ENCODE measurements around the gene SEC11A. TPM values are rescaled to one million over a fixed set of nuclear protein-coding genes. Genes with fewer than 3 reads are reported as not detected.

Gene SEC11A
- polyA plus RNA-seq, 1 experiment, result 324 TPM

GRCh38 chr15:84668221-84668982, 47.5 kb downstream of the SEC11A start:
- no peak for DNase-seq (ENCODE audit: low read depth, low spot score)
- TF ChIP-seq CTCF (IDR thresholded peaks at IDR 0.05; ENCODE audit: low read depth, low read length), result no peak
- H3K27ac ChIP-seq (ENCODE audit: low read depth, low read length), result no peak overlapping the region
- ChIA-PET POLR2A (interaction anchor here (0.6 kb wide), 1 partner anchor 79 kb away, joined by 3 read pairs; no protein-coding TSS in a partner anchor), CTCF (interaction anchor here (0.6 to 0.7 kb wide), 2 partner anchors 10 to 81 kb away, joined by 3 to 4 read pairs; partner anchors contain the start of gene NMB)
- H3K27me3 ChIP-seq (ENCODE audit: control insufficient read depth, insufficient read depth, low read length), result no peaks in the 10 kb centered on the region
- no peak overlapping the region for H3K4me3 ChIP-seq (ENCODE audit: low read depth, low read length)
- no peaks in the 10 kb centered on the region for H3K9me3 ChIP-seq (ENCODE audit: control insufficient read depth, insufficient read depth, low read length)

GRCh38 chr15:84666373-84666772, 49.6 kb downstream of the SEC11A start:
- no peak for TF ChIP-seq CTCF (IDR thresholded peaks at IDR 0.05; ENCODE audit: low read depth, low read length)
- Histone ChIP-seq H3K4me3 (ENCODE audit: low read depth, low read length) (no peak overlapping the region), H3K9me3 (ENCODE audit: control insufficient read depth, insufficient read depth, low read length) (no peaks in the 10 kb centered on the region), H3K27me3 (ENCODE audit: control insufficient read depth, insufficient read depth, low read length) (no peaks in the 10 kb centered on the region), H3K27ac (ENCODE audit: low read depth, low read length) (no peak overlapping the region)
- POLR2A ChIA-PET, result no interaction called here
- DNase-seq (ENCODE audit: low read depth, low spot score), result no peak
- CTCF ChIA-PET, result interaction anchor here (1.3 kb wide), 2 partner anchors 8 to 11 kb away, joined by 3 to 8 read pairs; partner anchors contain the start of gene NMB

- Histone ChIP-seq H3K9me3 (ENCODE audit: control insufficient read depth, insufficient read depth, low read length) (no peaks in the 10 kb centered on the region), H3K4me3 (ENCODE audit: low read depth, low read length) (no peak overlapping the region), H3K27me3 (ENCODE audit: control insufficient read depth, insufficient read depth, low read length) (no peaks in the 10 kb centered on the region), H3K27ac (ENCODE audit: low read depth, low read length) (no peak overlapping the region)
- POLR2A ChIA-PET, result interaction anchor here (0.7 kb wide), 2 partner anchors 267 to 319 kb away, joined by 5 to 7 read pairs; no protein-coding TSS in a partner anchor
- DNase-seq (ENCODE audit: low read depth, low spot score), result no peak
- TF ChIP-seq CTCF (IDR thresholded peaks at IDR 0.05; ENCODE audit: low read depth, low read length), result no peak
- CTCF ChIA-PET, result interaction anchor here (0.5 to 1.1 kb wide), 3 partner anchors 90 to 368 kb away, joined by 3 to 8 read pairs (median 3); no protein-coding TSS in a partner anchor
Measured at GRCh38 chr15:84661001-84661400, 54.9 kb downstream of the SEC11A start.

GRCh38 chr15:84659904-84660781, 55.8 kb downstream of the SEC11A start:
- TF ChIP-seq CTCF (IDR thresholded peaks at IDR 0.05; ENCODE audit: low read depth, low read length), result no peak
- ChIA-PET POLR2A (interaction anchor here (1.2 to 1.3 kb wide), 2 partner anchors 29 to 56 kb away, joined by 3 read pairs; no protein-coding TSS in a partner anchor), CTCF (interaction anchor here (0.6 to 2.0 kb wide), 8 partner anchors 11 to 369 kb away, joined by 3 to 16 read pairs (median 4); no protein-coding TSS in a partner anchor)
- Histone ChIP-seq H3K27ac (ENCODE audit: low read depth, low read length) (no peak overlapping the region), H3K4me3 (ENCODE audit: low read depth, low read length) (no peak overlapping the region), H3K27me3 (ENCODE audit: control insufficient read depth, insufficient read depth, low read length) (no peaks in the 10 kb centered on the region), H3K9me3 (ENCODE audit: control insufficient read depth, insufficient read depth, low read length) (no peaks in the 10 kb centered on the region)
- no peak for DNase-seq (ENCODE audit: low read depth, low spot score)
